NCI-H2107 (cell line): ENCODE data around the gene KIRREL1.

Experiments used
- DNase-seq: peaks from one replicate; lab custom pipeline; 2025; lab: John Stamatoyannopoulos, UW

The KIRREL1 gene

GRCh38 chr1:158035976-158036583, 42.6 kb downstream of the KIRREL1 start:
- DNase-seq = no peak

GRCh38 chr1:158037008-158037865, 43.8 kb downstream of the KIRREL1 start:
- DNase-seq = no peak

GRCh38 chr1:158037866-158038359, 44.5 kb downstream of the KIRREL1 start:
- DNase-seq = no peak

- DNase-seq = no peak
Observed at GRCh38 chr1:158038793-158039192, 45.3 kb downstream of the KIRREL1 start.

- DNase-seq = no peak
Observed at GRCh38 chr1:158039380-158039779, 45.9 kb downstream of the KIRREL1 start.

GRCh38 chr1:158040323-158040722, 46.9 kb downstream of the KIRREL1 start:
- DNase-seq = no peak

GRCh38 chr1:158043232-158043631, 49.8 kb downstream of the KIRREL1 start:
- no peak for DNase-seq

- DNase-seq = no peak
Observed at GRCh38 chr1:158045639-158046038, 52.2 kb downstream of the KIRREL1 start.

GRCh38 chr1:158046715-158047510, 53.5 kb downstream of the KIRREL1 start:
- DNase-seq = no peak

- DNase-seq = no peak
Observed at GRCh38 chr1:158048371-158049067, 55.1 kb downstream of the KIRREL1 start.

- no peak for DNase-seq
Observed at GRCh38 chr1:158049853-158050252, 56.4 kb downstream of the KIRREL1 start.

- no peak for DNase-seq
Observed at GRCh38 chr1:158053276-158053675, 59.8 kb downstream of the KIRREL1 start.

GRCh38 chr1:158054721-158055120, 61.3 kb downstream of the KIRREL1 start:
- DNase-seq = no peak

GRCh38 chr1:158055854-158056253, 62.4 kb downstream of the KIRREL1 start:
- DNase-seq = no peak

GRCh38 chr1:158056498-158056897, 63.1 kb downstream of the KIRREL1 start:
- no peak for DNase-seq

GRCh38 chr1:158058237-158058985, 65.0 kb downstream of the KIRREL1 start:
- DNase-seq = no peak

- no peak for DNase-seq
Observed at GRCh38 chr1:158059984-158060383, 66.5 kb downstream of the KIRREL1 start.

- no peak for DNase-seq
Observed at GRCh38 chr1:158062174-158062573, 68.7 kb downstream of the KIRREL1 start.

- no peak for DNase-seq
Observed at GRCh38 chr1:158067662-158068061, 74.2 kb downstream of the KIRREL1 start.

- no peak for DNase-seq
Observed at GRCh38 chr1:158068918-158069317, 75.5 kb downstream of the KIRREL1 start.

- DNase-seq = no peak
Observed at GRCh38 chr1:158071138-158071537, 77.7 kb downstream of the KIRREL1 start.
